OCI-LY1 (cell line): ENCODE data around the gene TBC1D16.

ENCODE experiments used
- H2AFZ ChIP-seq: fragments of 200-600 bp; sonication (generic), shearing (Covaris generic); 2 replicates; pipeline ENCODE4 v1.6.0; 2014; ENCODE audit warnings: antibody characterized with exemption, mild to moderate bottlenecking, low read length
- H3F3A ChIP-seq: fragments of 200-600 bp; sonication (generic), shearing (Covaris generic); 2 replicates; pipeline ENCODE4 v1.6.0; 2014; ENCODE audit warnings: mild to moderate bottlenecking, antibody characterized with exemption, low read length, moderate library complexity; ENCODE audit not compliant: insufficient read depth
- H3K27ac ChIP-seq: fragments of 200-600 bp; sonication (generic); 2 replicates; pipeline ENCODE4 v1.5.1; 2014; ENCODE audit warnings: low read length, mixed run types, mild to moderate bottlenecking, low read depth; ENCODE audit not compliant: poor library complexity, severe bottlenecking
- H3K27me3 ChIP-seq: fragments of 200-600 bp; sonication (generic); 2 replicates; pipeline ENCODE4 v1.6.0; 2014; ENCODE audit warnings: antibody characterized with exemption, mild to moderate bottlenecking, low read length, moderate library complexity; ENCODE audit not compliant: insufficient read depth
- H3K36me3 ChIP-seq: fragments of 200-600 bp; sonication (generic); 2 replicates; pipeline ENCODE4 v1.6.1; 2014; ENCODE audit warnings: mild to moderate bottlenecking, antibody characterized with exemption, low read length, moderate library complexity, mixed read lengths; ENCODE audit not compliant: insufficient read depth
- H3K4me1 ChIP-seq: fragments of 200-600 bp; sonication (generic); 2 replicates; pipeline ENCODE4 v1.5.1; 2014; ENCODE audit warnings: mild to moderate bottlenecking, low read length, moderate library complexity; ENCODE audit not compliant: insufficient read depth, severe bottlenecking
- H3K4me2 ChIP-seq: fragments of 200-600 bp; sonication (generic), shearing (Covaris generic); 2 replicates; pipeline ENCODE4 v1.6.1; 2014; ENCODE audit warnings: low read length
- H3K4me3 ChIP-seq: fragments of 200-600 bp; sonication (generic); 2 replicates; pipeline ENCODE4 v1.5.1; 2014; ENCODE audit warnings: low read length, low read depth, mild to moderate bottlenecking, mixed read lengths; ENCODE audit not compliant: poor library complexity, severe bottlenecking
- H3K79me2 ChIP-seq: fragments of 200-600 bp; shearing (Covaris generic); 2 replicates; pipeline ENCODE4 v1.6.1; 2016; ENCODE audit warnings: mixed run types, low read length, mixed read lengths; ENCODE audit not compliant: insufficient read depth
- H3K9ac ChIP-seq: fragments of 200-600 bp; sonication (generic), shearing (Covaris generic); 2 replicates; pipeline ENCODE4 v1.6.1; 2014; ENCODE audit warnings: mild to moderate bottlenecking, low read length, mixed read lengths
- H3K9me2 ChIP-seq: fragments of 200-600 bp; sonication (generic), shearing (Covaris generic); 2 replicates; pipeline ENCODE4 v1.6.1; 2014; ENCODE audit warnings: low read depth, mild to moderate bottlenecking, low read length, mixed read lengths
- H3K9me3 ChIP-seq: fragments of 200-600 bp; shearing (Covaris generic); 2 replicates; pipeline ENCODE4 v1.6.1; 2014; ENCODE audit warnings: low read length, mixed read lengths
- H4K20me1 ChIP-seq: fragments of 200-600 bp; sonication (generic), shearing (Covaris generic); 2 replicates; pipeline ENCODE4 v1.6.0; 2016; ENCODE audit warnings: mild to moderate bottlenecking, low read length; ENCODE audit not compliant: insufficient read depth
- EZH2 ChIP-seq: fragments of 200-600 bp; sonication (generic), shearing (Covaris generic); IDR thresholded peaks from 2 replicates; pipeline ENCODE4 v1.8.0; 2017; ENCODE audit warnings: borderline replicate concordance, mixed run types, mild to moderate bottlenecking, antibody characterized with exemption, low read length, moderate library complexity, mixed read lengths
- TF ChIP-seq, protein P1 (sequence below): fragments of 200-600 bp; sonication (generic), shearing (Covaris generic); IDR thresholded peaks from 2 replicates; pipeline ENCODE4 v1.5.1; 2017; ENCODE audit warnings: mild to moderate bottlenecking, antibody characterized with exemption, low read length, moderate library complexity, mixed read lengths

The TBC1D16 gene

DNA sequence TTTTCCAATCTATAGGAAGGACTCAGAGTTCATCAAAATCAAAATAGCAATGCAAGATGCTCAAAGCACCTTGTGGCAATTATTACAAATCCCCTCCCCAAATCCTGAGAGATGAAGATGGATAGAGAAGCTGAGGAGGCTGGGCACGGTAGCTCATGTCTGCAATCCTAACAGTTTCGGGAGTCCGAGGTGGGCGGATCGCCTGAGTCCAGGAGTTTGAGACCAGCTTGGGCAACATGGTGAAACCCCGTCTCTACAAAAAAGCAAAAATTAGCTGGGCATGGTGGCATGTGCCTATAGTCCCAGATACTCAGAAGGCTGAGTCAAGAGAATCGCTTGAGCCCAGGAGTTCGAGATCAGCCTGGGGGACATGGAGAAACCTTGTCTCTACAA is 8.6 kb downstream of the TBC1D16 start:
- Histone ChIP-seq H3K4me2 (no peak overlapping the region), H3K4me3 (no peak overlapping the region), H3K36me3 (no peaks in the 10 kb centered on the region), H3K9ac (no peak overlapping the region), H3K9me2 (no peaks in the 10 kb centered on the region), H3K27me3 (no peaks in the 10 kb centered on the region; the same call in 1 of the 2 replicates), H3K79me2 (no peaks in the 10 kb centered on the region), H2AFZ (no peak overlapping the region), H3K9me3 (no peaks in the 10 kb centered on the region), H3F3A (no peaks in the 10 kb centered on the region), H3K27ac (no peak overlapping the region), H4K20me1 (no peaks in the 10 kb centered on the region), H3K4me1 (no peaks in the 10 kb centered on the region)
- TF ChIP-seq EZH2 = no peak
- TF ChIP-seq, protein P1, sequence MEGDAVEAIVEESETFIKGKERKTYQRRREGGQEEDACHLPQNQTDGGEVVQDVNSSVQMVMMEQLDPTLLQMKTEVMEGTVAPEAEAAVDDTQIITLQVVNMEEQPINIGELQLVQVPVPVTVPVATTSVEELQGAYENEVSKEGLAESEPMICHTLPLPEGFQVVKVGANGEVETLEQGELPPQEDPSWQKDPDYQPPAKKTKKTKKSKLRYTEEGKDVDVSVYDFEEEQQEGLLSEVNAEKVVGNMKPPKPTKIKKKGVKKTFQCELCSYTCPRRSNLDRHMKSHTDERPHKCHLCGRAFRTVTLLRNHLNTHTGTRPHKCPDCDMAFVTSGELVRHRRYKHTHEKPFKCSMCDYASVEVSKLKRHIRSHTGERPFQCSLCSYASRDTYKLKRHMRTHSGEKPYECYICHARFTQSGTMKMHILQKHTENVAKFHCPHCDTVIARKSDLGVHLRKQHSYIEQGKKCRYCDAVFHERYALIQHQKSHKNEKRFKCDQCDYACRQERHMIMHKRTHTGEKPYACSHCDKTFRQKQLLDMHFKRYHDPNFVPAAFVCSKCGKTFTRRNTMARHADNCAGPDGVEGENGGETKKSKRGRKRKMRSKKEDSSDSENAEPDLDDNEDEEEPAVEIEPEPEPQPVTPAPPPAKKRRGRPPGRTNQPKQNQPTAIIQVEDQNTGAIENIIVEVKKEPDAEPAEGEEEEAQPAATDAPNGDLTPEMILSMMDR = no peak

DNA sequence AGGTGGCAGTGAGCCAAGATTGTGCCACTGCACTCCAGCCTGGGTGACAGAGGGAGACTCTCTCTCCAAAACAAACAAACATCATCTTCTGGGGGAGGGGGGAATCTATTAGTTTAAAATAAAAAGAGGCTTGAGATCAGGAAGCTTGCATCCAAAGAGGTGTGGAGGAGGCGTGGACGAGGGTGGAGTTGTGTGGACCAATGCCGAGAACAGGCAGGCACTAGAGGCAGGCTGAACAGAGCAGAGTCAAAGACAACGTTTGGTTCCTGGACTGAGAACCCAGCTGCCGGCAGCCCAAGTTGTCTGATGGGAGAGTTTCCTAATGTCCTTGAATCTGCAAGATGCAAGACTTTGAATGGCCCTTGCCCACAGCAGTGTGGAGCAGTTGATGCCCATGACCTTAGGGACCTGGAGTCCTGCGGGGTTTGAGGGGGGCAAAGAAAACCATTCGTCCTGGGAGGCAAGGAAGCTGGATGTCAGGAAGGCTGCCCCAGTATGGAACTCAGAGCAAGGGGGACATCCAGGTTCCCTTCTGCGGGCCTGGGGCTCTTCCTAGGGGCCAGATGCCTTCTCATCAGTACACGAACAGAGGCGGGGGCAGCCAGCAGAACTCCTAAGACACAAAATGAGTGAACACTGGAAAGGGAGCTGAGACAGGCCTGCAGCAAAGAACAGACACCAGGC is 9.2 kb downstream of the TBC1D16 start:
- no peak for TF ChIP-seq EZH2
- TF ChIP-seq, protein P1 = no peak
- H3K9me3 ChIP-seq = no peaks in the 10 kb centered on the region
- no peak overlapping the region for H2AFZ ChIP-seq
- H3K27ac ChIP-seq = no peak overlapping the region
- H3F3A ChIP-seq = no peaks in the 10 kb centered on the region
- H3K4me1 ChIP-seq = no peaks in the 10 kb centered on the region
- no peak overlapping the region for H3K4me2 ChIP-seq
- no peaks in the 10 kb centered on the region for H3K79me2 ChIP-seq
- H3K27me3 ChIP-seq = no peaks in the 10 kb centered on the region; the same call in 1 of the 2 replicates
- H3K4me3 ChIP-seq = no peak overlapping the region
- H3K36me3 ChIP-seq = no peaks in the 10 kb centered on the region
- H3K9me2 ChIP-seq = no peaks in the 10 kb centered on the region
- H3K9ac ChIP-seq = no peak overlapping the region
- no peaks in the 10 kb centered on the region for H4K20me1 ChIP-seq

DNA sequence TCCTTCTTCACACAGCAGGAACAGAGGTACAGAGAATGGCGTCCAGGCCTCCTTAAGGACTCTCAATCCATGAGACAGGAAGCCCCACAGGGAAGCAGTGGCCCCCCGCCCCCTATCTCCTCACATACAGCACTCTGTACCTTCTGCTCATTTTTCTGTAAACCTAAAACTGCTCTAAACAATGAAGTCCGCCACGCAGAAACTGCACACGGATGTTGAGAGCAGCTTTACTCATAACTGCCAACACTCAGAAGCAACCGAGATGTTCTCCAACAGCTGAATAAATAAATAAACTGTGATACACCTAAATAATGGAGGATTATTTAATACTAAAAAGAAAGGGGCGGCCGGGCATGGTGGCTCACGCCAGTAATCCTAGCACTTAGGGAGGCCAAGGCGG is 9.9 kb downstream of the TBC1D16 start:
- Histone ChIP-seq H3F3A (no peaks in the 10 kb centered on the region), H3K4me3 (no peak overlapping the region), H3K79me2 (no peaks in the 10 kb centered on the region), H3K36me3 (no peaks in the 10 kb centered on the region), H3K4me1 (no peaks in the 10 kb centered on the region), H4K20me1 (no peaks in the 10 kb centered on the region), H2AFZ (no peak overlapping the region), H3K9me2 (no peaks in the 10 kb centered on the region), H3K4me2 (no peak overlapping the region), H3K27ac (no peak overlapping the region), H3K9me3 (no peaks in the 10 kb centered on the region), H3K27me3 (no peaks in the 10 kb centered on the region; the same call in 1 of the 2 replicates), H3K9ac (no peak overlapping the region)
- no peak for TF ChIP-seq EZH2
- TF ChIP-seq, protein P1 = no peak
